Osteocyte (in vitro differentiated cells): Measurements from ENCODE around the gene GOPC. TPM values are rescaled to one million over a fixed set of nuclear protein-coding genes. Genes with fewer than 3 reads are reported as not detected.

Source experiments
- DNase-seq: peaks from one replicate; pipeline ENCODE4 v3.0.0; 2021; ENCODE audit warnings: mixed read lengths; ENCODE audit not compliant: unreplicated experiment; ENCODE audit errors: extremely low spot score
- H3K27ac Mint-ChIP-seq: one replicate; pipeline ENCODE4 v1.8.0; 2021; ENCODE audit warnings: mild to moderate bottlenecking, mixed read lengths; ENCODE audit not compliant: unreplicated experiment
- H3K27me3 Mint-ChIP-seq: one replicate; pipeline ENCODE4 v1.8.0; 2021; ENCODE audit warnings: mixed read lengths; ENCODE audit not compliant: unreplicated experiment
- H3K36me3 Mint-ChIP-seq: one replicate; pipeline ENCODE4 v1.8.0; 2021; ENCODE audit warnings: mixed read lengths; ENCODE audit not compliant: unreplicated experiment
- H3K4me1 Mint-ChIP-seq: one replicate; pipeline ENCODE4 v1.8.0; 2021; ENCODE audit warnings: mixed read lengths; ENCODE audit not compliant: unreplicated experiment
- H3K4me3 Mint-ChIP-seq: one replicate; pipeline ENCODE4 v1.8.0; 2021; ENCODE audit warnings: mild to moderate bottlenecking, moderate library complexity, mixed read lengths; ENCODE audit not compliant: unreplicated experiment
- H3K9me3 Mint-ChIP-seq: one replicate; pipeline ENCODE4 v1.8.0; 2021; ENCODE audit warnings: mixed read lengths; ENCODE audit not compliant: unreplicated experiment
- CTCF ChIP-seq: fragments of 200-600 bp; sonication (generic); IDR thresholded peaks from 2 replicates; pipeline ENCODE4 v1.5.0; 2021; ENCODE audit warnings: antibody characterized with exemption, mild to moderate bottlenecking, moderate library complexity
- total RNA-seq: library from RNA; stranded (reverse); gene quantifications from 2 replicates; pipeline ENCODE4 v1.2.1, GENCODE V29; 2021

GOPC gene
- total RNA-seq, 1 donor from 2014 or later: 27.6 TPM

- Mint-ChIP-seq H3K36me3 (no peaks in the 10 kb centered on the region), H3K9me3 (peaks cover 12% of the 10 kb centered on the region), H3K4me3 (no peak overlapping the region), H3K27ac (no peak overlapping the region), H3K4me1 (no peaks in the 10 kb centered on the region), H3K27me3 (peaks cover 15% of the 10 kb centered on the region)
- no peak for TF ChIP-seq CTCF
- DNase-seq: no peak
These were observed 25.2 kb upstream of the GOPC start for GRCh38 chr6:117627533-117627932.

- Mint-ChIP-seq H3K27me3 (peaks cover 3% of the 10 kb centered on the region), H3K4me1 (no peaks in the 10 kb centered on the region), H3K4me3 (no peak overlapping the region), H3K36me3 (no peaks in the 10 kb centered on the region), H3K27ac (no peak overlapping the region), H3K9me3 (peaks cover 12% of the 10 kb centered on the region)
- no peak for TF ChIP-seq CTCF
- DNase-seq: no peak
These were observed 22.7 kb upstream of the GOPC start for GRCh38 chr6:117624869-117625481.

GRCh38 chr6:117619178-117619577, 16.9 kb upstream of the GOPC start:
- H3K27ac Mint-ChIP-seq: no peak overlapping the region
- no peak for TF ChIP-seq CTCF
- peaks cover 17% of the 10 kb centered on the region for H3K4me1 Mint-ChIP-seq
- H3K36me3 Mint-ChIP-seq: no peaks in the 10 kb centered on the region
- peaks cover 4% of the 10 kb centered on the region for H3K9me3 Mint-ChIP-seq
- no peak for DNase-seq
- H3K27me3 Mint-ChIP-seq: peaks cover 4% of the 10 kb centered on the region
- no peak overlapping the region for H3K4me3 Mint-ChIP-seq

- H3K27me3 Mint-ChIP-seq: peaks cover 17% of the 10 kb centered on the region
- DNase-seq: no peak
- H3K4me3 Mint-ChIP-seq: peak overlapping the region; percentile 16
- TF ChIP-seq CTCF: no peak
- H3K27ac Mint-ChIP-seq: peak overlapping the region; percentile 69
- no peaks in the 10 kb centered on the region for H3K9me3 Mint-ChIP-seq
- no peaks in the 10 kb centered on the region for H3K36me3 Mint-ChIP-seq
- peaks cover 24% of the 10 kb centered on the region for H3K4me1 Mint-ChIP-seq
These were observed 15.1 kb upstream of the GOPC start for GRCh38 chr6:117617210-117618035.

- Mint-ChIP-seq H3K36me3 (no peaks in the 10 kb centered on the region), H3K27ac (peak overlapping the region; percentile 75), H3K27me3 (peaks cover 21% of the 10 kb centered on the region), H3K4me1 (peaks cover 24% of the 10 kb centered on the region), H3K4me3 (peak overlapping the region; percentile 65), H3K9me3 (no peaks in the 10 kb centered on the region)
- TF ChIP-seq CTCF: no peak
- no peak for DNase-seq
These were observed 14.3 kb upstream of the GOPC start for GRCh38 chr6:117616391-117617209.
